SH-SY5Y (cell line): Measurements from ENCODE around the gene MACF1.

Source experiments
- GATA2 ChIP-seq: IDR thresholded peaks from 2 replicates; pipeline ENCODE4 v1.6.1; 2011; ENCODE audit warnings: mild to moderate bottlenecking, low read depth, low read length
- GATA3 ChIP-seq: IDR thresholded peaks from 2 replicates; pipeline ENCODE4 v1.6.1; 2011; ENCODE audit warnings: low read depth, mild to moderate bottlenecking, low read length, moderate library complexity

DNA sequence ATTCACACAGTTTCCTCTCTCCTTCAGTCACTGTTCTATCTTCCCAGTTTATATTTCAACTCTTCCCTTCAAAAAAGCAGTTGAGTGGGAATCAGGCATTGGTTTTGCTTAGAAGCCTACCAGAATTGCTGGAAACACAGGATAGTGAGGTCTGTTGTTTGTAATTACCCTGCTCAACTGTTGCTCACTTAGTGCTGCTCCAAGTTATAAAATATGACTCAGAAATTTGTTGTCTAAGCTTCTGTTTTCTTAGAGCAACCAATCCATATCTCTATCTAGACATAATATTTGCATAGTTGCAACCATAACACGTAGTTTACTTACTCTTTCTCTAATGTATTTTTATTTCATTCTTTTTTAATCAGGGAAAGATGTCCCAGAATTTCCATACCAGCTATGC, 87.9 kb downstream of the MACF1 start:
- no peak for TF ChIP-seq GATA2
- no peak for TF ChIP-seq GATA3
